SK-N-SH (cell line): Measurements from ENCODE around the gene TMEM131L. TPM values are rescaled to one million over a fixed set of nuclear protein-coding genes. Genes with fewer than 3 reads are reported as not detected.

Experiments
- CTCF ChIA-PET: fragments of 300-600, 350-600 bp; formaldehyde crosslinking; extraction: SDS; loops from one replicate; lab custom pipeline; 2021; lab: Yijun Ruan, JAX
- POLR2A ChIA-PET: fragments of 350-600 bp; sonication (Branson Sonifier 250); formaldehyde crosslinking; extraction: SDS; loops from one replicate; lab custom pipeline; 2020; ENCODE audit warnings: antibody characterized with exemption, inconsistent platforms; lab: Yijun Ruan, JAX
- DNase-seq: peaks from one replicate; pipeline ENCODE4 v3.0.0; 2012
- H2AFZ ChIP-seq: fragments of 200-600 bp; sonication (generic); 2 replicates; pipeline ENCODE4 v1.8.1; 2016; ENCODE audit warnings: antibody characterized with exemption, mild to moderate bottlenecking, low read depth
- H3F3A ChIP-seq: fragments of 200-600 bp; sonication (generic); replicated peaks from 2 replicates; pipeline ENCODE3; 2016; ENCODE audit warnings: antibody characterized with exemption, mild to moderate bottlenecking; ENCODE audit not compliant: insufficient read depth
- H3K27ac ChIP-seq, 2 experiments: fragments of 200-500 bp in 1 of 2; fragments of 200-600 bp in 1 of 2; sonication (Bioruptor generic) in 1 of 2; sonication (generic), shearing (Covaris generic) in 1 of 2; 2 replicates each; pipeline versions ENCODE4 v1.5.1 to v1.6.1; 2014 to 2016; ENCODE audit warnings: low read depth in 2 of 2, inconsistent platforms in 1 of 2, low read length in 1 of 2, mild to moderate bottlenecking in 1 of 2, mixed read lengths in 1 of 2
- H3K27me3 ChIP-seq: fragments of 200-600 bp; sonication (generic), shearing (Covaris generic); 2 replicates; pipeline ENCODE4 v1.6.1; 2016; ENCODE audit warnings: mixed run types; ENCODE audit not compliant: insufficient read depth
- H3K36me3 ChIP-seq, 2 experiments: fragments of 200-500 bp in 1 of 2; fragments of 200-600 bp in 1 of 2; sonication (Bioruptor generic) in 1 of 2; sonication (generic) in 1 of 2; replicated peaks in 1 of 2; 2 replicates each; pipeline versions ENCODE3 to v1.5.1; 2014 to 2016; ENCODE audit warnings: low read length in 1 of 2, mild to moderate bottlenecking in 1 of 2; ENCODE audit not compliant: insufficient read depth in 2 of 2, control insufficient read depth in 1 of 2
- H3K4me1 ChIP-seq, 2 experiments: fragments of 200-500 bp in 1 of 2; fragments of 200-600 bp in 1 of 2; sonication (Bioruptor generic) in 1 of 2; sonication (generic), shearing (Covaris generic) in 1 of 2; 2 replicates each; pipeline versions ENCODE4 v1.5.1 to v1.6.1; 2014 to 2016; ENCODE audit warnings: low read depth in 1 of 2, low read length in 1 of 2, mixed run types in 1 of 2; ENCODE audit not compliant: insufficient read depth in 2 of 2, control insufficient read depth in 1 of 2
- H3K4me2 ChIP-seq: fragments of 200-600 bp; sonication (generic), shearing (Covaris generic); 2 replicates; pipeline ENCODE4 v1.6.1; 2017; ENCODE audit warnings: mixed run types
- H3K4me3 ChIP-seq, 2 experiments: fragments of 200-500 bp in 1 of 2; fragments of 200-600 bp in 1 of 2; sonication (Bioruptor generic) in 1 of 2; sonication (generic), shearing (Covaris generic) in 1 of 2; 2 replicates each; pipeline versions ENCODE4 v1.5.1 to v1.8.1; 2014 to 2016; ENCODE audit warnings: low read depth in 2 of 2, inconsistent platforms in 1 of 2, low read length in 1 of 2, mild to moderate bottlenecking in 1 of 2, mixed read lengths in 1 of 2, moderate library complexity in 1 of 2
- H3K79me2 ChIP-seq: fragments of 200-600 bp; sonication (generic); 2 replicates; pipeline ENCODE4 v1.8.1; 2017; ENCODE audit warnings: mild to moderate bottlenecking; ENCODE audit not compliant: insufficient read depth
- H3K9ac ChIP-seq: fragments of 200-600 bp; sonication (generic); 2 replicates; pipeline ENCODE4 v1.6.1; 2017; ENCODE audit warnings: mixed run types
- H3K9me2 ChIP-seq: fragments of 200-600 bp; sonication (generic); 2 replicates; pipeline ENCODE4 v1.6.1; 2017; ENCODE audit warnings: mixed run types
- H3K9me3 ChIP-seq: fragments of 200-600 bp; sonication (generic); 2 replicates; pipeline ENCODE4 v1.6.1; 2017; ENCODE audit warnings: mixed run types, mild to moderate bottlenecking, moderate library complexity
- H4K20me1 ChIP-seq: fragments of 200-600 bp; sonication (generic); 2 replicates; pipeline ENCODE4 v1.6.1; 2017; ENCODE audit warnings: mild to moderate bottlenecking, mixed run types; ENCODE audit not compliant: insufficient read depth
- CHD2 ChIP-seq: fragments of 150-350 bp; IDR thresholded peaks from 2 replicates; pipeline ENCODE4 v1.6.1; 2018; ENCODE audit warnings: low read length; ENCODE audit not compliant: partially characterized antibody
- EP300 ChIP-seq, 2 experiments: IDR thresholded peaks; 2 replicates each; pipeline versions ENCODE4 v1.4.0 to v1.6.1; 2012; ENCODE audit warnings: borderline replicate concordance in 1 of 2, low read depth in 1 of 2, low read length in 1 of 2
- FOXJ3 ChIP-seq: sonication (generic); formaldehyde crosslinking; IDR thresholded peaks from 2 replicates; pipeline ENCODE4 v1.5.1; 2020; ENCODE audit warnings: mild to moderate bottlenecking, missing genetic modification reagents
- FOXM1 ChIP-seq: IDR thresholded peaks from 2 replicates; pipeline ENCODE4 v1.4.0; 2012; ENCODE audit warnings: low read depth, mild to moderate bottlenecking
- GATA2 ChIP-seq: sonication (generic); formaldehyde crosslinking; IDR thresholded peaks from 2 replicates; pipeline ENCODE4 v1.5.0; 2020; ENCODE audit warnings: mild to moderate bottlenecking, missing genetic modification reagents
- IRF3 ChIP-seq: fragments of 150-350 bp; IDR thresholded peaks from 2 replicates; pipeline ENCODE4 v1.6.1; 2016; ENCODE audit warnings: mild to moderate bottlenecking, low read depth, low read length
- JUND ChIP-seq: IDR thresholded peaks from 2 replicates; pipeline ENCODE4 v1.4.0; 2012
- MAX ChIP-seq: IDR thresholded peaks from 2 replicates; pipeline ENCODE4 v1.4.0; 2012; ENCODE audit warnings: low read depth
- MEF2A ChIP-seq: IDR thresholded peaks from 2 replicates; pipeline ENCODE4 v1.4.0; 2012; ENCODE audit warnings: low read depth, borderline replicate concordance
- POLR2AphosphoS5 ChIP-seq: IDR thresholded peaks from 2 replicates; pipeline ENCODE4 v1.6.1; 2012; ENCODE audit warnings: low read depth, low read length
- REST ChIP-seq: IDR thresholded peaks from 2 replicates; pipeline ENCODE4 v1.6.1; 2012; ENCODE audit warnings: mild to moderate bottlenecking, low read depth, low read length, moderate library complexity
- RXRA ChIP-seq: IDR thresholded peaks from 2 replicates; pipeline ENCODE4 v1.4.0; 2012; ENCODE audit warnings: low read depth, mild to moderate bottlenecking, borderline replicate concordance
- SMC3 ChIP-seq: IDR thresholded peaks from 2 replicates; pipeline ENCODE4 v1.6.1; 2012; ENCODE audit warnings: low read depth, low read length, improper control_type of control experiment
- ZBTB33 ChIP-seq: IDR thresholded peaks from 2 replicates; pipeline ENCODE4 v1.4.0; 2012; ENCODE audit warnings: low read depth, borderline replicate concordance
- WGBS: methylation state at CpG from one replicate; pipeline ENCODE4 v1.1.6; 2017; ENCODE audit warnings: low lambda C conversion rate; 5-methylcytosine and 5-hydroxymethylcytosine counted together
- polyA plus RNA-seq, 3 experiments: library from polyadenylated mRNA; depleted of rRNA; stranded (reverse); fragments of >200 nt; gene quantifications; 2 replicates each; pipeline ENCODE4 v1.2.3, GENCODE V29; 2012

The TMEM131L gene
- polyA plus RNA-seq, 1 of the 3 experiments (the other 2 are of a cell fraction): 6.2 TPM

- no peaks in the 10 kb centered on the region for H3K79me2 ChIP-seq
- peaks cover 0 to 3% of the 10 kb centered on the region in 2 experiments for H3K36me3 ChIP-seq
- H3K4me3 ChIP-seq: no peak overlapping the region
- H3K27ac ChIP-seq: no peak overlapping the region
- H3K9ac ChIP-seq: no peak overlapping the region
- 99% methylated on average over 8 of the region's 8 CpGs for WGBS
- ChIA-PET CTCF (interaction anchor here (0.5 to 1.1 kb wide), 2 partner anchors 28 to 152 kb away, joined by 3 read pairs; no protein-coding TSS in a partner anchor), POLR2A (no interaction called here)
- no peaks in the 10 kb centered on the region for H4K20me1 ChIP-seq
- no peak overlapping the region for H2AFZ ChIP-seq
- no peak for DNase-seq
- no peak overlapping the region for H3K4me2 ChIP-seq
- H3K9me2 ChIP-seq: no peaks in the 10 kb centered on the region
- TF ChIP-seq MAX (no peak), ZBTB33 (no peak), JUND (no peak), MEF2A (no peak), REST (no peak), SMC3 (no peak), GATA2 (no peak), RXRA (no peak), IRF3 (no peak), CHD2 (no peak), EP300 (IDR thresholded peaks at IDR 0.05; ENCODE audit: borderline replicate concordance in 1 of 2, low read depth in 1 of 2, low read length in 1 of 2) (no peak), FOXM1 (no peak), FOXJ3 (no peak), POLR2AphosphoS5 (no peak)
- H3K27me3 ChIP-seq: no peaks in the 10 kb centered on the region
- no peaks in the 10 kb centered on the region for H3K9me3 ChIP-seq
- H3F3A ChIP-seq: peaks cover 14% of the 10 kb centered on the region
- H3K4me1 ChIP-seq: peaks cover 0 to 15% of the 10 kb centered on the region in 2 experiments; a peak in 2 of 4 replicates
Observed at GRCh38 chr4:153545822-153546221, 79.7 kb downstream of the TMEM131L start.
